Measurements from ENCODE around the gene SLC38A2.
A peak's percentile ranks its signal among the peaks of the same experiment; 100 is the strongest.

Gene SLC38A2

DNA sequence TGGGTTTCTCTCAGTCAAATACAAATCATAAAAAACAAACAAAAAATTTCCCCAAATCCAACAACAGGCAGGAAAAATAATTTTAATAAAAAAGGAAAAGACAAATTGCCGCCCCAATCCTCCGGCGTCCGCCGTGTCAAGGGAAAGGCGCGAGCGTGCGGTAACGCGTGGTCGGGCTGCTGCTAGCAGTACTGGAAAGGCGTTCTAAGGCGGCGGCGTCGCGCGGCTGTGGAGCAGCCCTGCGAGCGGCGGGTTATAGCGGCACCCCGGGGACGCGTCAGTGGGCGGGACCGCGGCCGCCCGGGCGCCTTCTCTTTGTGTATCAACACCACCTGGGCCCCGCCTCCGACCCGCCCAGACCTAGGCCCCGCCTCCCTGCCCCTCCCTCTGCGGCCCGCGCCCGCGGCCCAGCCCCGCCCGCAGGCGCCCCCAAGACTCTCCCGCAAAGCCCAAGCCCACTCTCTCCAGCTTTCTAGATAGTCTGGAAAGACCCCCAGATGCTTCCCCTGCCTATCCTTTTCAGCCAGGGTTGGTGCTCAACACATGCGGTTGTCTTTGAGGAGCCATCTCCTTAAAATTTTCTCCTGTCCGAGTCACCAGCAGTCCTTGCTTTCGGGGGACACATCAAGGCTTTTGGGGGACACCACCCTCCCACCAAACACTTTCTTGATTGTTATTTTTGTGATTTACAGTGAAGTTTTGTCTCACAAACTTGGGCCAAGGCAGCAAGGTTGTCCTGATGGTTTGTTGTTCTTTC, at the start of gene SLC38A2:
TSS of gene SLC38A2 (minus strand) at position 230 of the 757 bp plus-strand sequence. CDS start 1,480 bp downstream, outside the sequence.
- H3K27me3 Mint-ChIP-seq: peaks cover 12% of the 10 kb centered on the region
- CTCF ChIA-PET: no interaction called here

DNA sequence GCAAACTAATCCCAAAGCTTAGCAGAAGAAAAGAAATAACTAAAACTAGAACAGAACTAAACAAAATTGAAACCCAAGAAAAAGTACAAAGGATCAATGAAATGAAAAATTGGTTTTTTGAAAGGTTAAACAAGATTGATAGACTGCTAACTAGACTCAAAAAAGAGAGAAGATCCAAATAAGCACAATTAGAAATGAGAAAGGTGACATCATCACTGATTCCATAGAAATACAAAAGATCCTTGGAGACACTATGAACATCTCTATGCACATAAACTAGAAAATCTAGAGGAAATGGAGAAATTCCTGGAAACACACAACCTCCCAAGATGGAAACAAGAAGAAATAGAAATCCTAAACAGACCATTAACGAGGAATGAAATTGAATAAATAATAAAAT, 47.1 kb upstream of the SLC38A2 start:
- H3K36me3 Mint-ChIP-seq: peaks cover 12% of the 10 kb centered on the region
- H3K4me1 Mint-ChIP-seq: no peaks in the 10 kb centered on the region
- H3K4me3 Mint-ChIP-seq: no peak overlapping the region
- DNase-seq: no peak
- peaks cover 23% of the 10 kb centered on the region for H3K9me3 Mint-ChIP-seq
- CTCF ChIA-PET: interaction anchor here (0.6 kb wide), 1 partner anchor 220 kb away, joined by 3 read pairs; no protein-coding TSS in a partner anchor
- H3K27ac Mint-ChIP-seq: no peak overlapping the region
- peaks cover 8% of the 10 kb centered on the region for H3K27me3 Mint-ChIP-seq

More for the DNA sequence above, at the start of gene SLC38A2:
- H3K36me3 Mint-ChIP-seq: peaks cover 50% of the 10 kb centered on the region
- H3K4me1 Mint-ChIP-seq: peaks cover 50% of the 10 kb centered on the region
- peak within 1 kb of the TSS; percentile 99 for H3K27ac Mint-ChIP-seq
- peak; percentile 97 for DNase-seq
- H3K9me3 Mint-ChIP-seq: no peaks in the 10 kb centered on the region
- peak within 1 kb of the TSS; percentile 98 for H3K4me3 Mint-ChIP-seq

DNA sequence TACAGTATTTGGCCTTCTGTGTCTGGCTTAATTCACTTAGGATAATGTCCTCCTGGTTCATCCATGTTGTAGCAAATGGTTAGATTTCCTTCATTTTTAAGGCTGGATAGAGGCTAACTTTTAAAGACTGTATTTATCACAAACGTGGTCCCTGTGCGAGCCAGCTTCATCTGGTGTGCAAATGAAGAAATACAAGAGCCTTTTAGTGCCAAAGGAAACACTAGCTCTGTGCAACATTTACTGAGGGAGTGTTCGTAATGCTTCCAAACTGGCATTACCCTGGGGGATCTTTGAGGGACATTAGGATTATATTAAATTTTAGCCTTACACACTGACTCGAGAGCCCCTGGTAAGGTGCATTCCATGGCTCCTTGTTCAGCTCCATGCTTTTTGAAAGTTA, 43.0 kb upstream of the SLC38A2 start:
- DNase-seq: no peak
- H3K9me3 Mint-ChIP-seq: peaks cover 9% of the 10 kb centered on the region
- no peaks in the 10 kb centered on the region for H3K4me1 Mint-ChIP-seq
- peaks cover 10% of the 10 kb centered on the region for H3K36me3 Mint-ChIP-seq
- CTCF ChIA-PET: no interaction called here
- H3K4me3 Mint-ChIP-seq: no peak overlapping the region
- peaks cover 8% of the 10 kb centered on the region for H3K27me3 Mint-ChIP-seq
- H3K27ac Mint-ChIP-seq: no peak overlapping the region

DNA sequence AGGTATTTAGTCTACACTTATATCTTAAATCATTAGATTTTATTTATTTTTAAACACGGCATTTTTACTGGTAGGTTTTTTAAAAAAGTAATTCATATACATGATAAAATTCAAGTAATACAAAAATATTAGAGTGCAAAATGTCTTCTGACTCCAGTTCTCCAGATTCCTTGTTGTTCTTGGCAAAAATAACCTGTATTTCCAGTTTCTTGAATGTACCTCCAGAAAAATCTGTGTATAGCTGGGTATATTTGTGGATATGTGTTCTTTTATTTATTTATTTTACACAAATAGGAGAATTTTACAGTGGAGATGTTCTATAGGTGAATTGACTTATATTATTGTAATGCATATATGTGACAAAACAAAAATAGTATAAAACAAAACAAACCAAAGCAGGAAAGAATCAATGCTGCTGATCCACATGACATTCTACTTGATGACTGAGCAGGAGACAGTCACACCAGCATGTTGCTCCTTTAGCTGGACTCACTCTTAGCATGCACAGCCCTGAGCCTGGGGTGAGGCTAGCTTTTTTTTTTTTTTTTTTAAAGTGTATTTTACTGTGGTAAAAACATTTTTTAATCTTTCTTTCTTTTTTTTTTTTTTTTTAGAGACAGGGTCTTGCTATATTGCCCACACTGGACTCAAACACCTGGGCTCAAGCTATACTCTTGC, 42.2 kb upstream of the SLC38A2 start:
- no peak for DNase-seq
- CTCF ChIA-PET: no interaction called here
- no peak overlapping the region for H3K4me3 Mint-ChIP-seq
- H3K36me3 Mint-ChIP-seq: peaks cover 10% of the 10 kb centered on the region
- H3K4me1 Mint-ChIP-seq: no peaks in the 10 kb centered on the region
- H3K27ac Mint-ChIP-seq: no peak overlapping the region
- peaks cover 5% of the 10 kb centered on the region for H3K9me3 Mint-ChIP-seq
- H3K27me3 Mint-ChIP-seq: peaks cover 3% of the 10 kb centered on the region

DNA sequence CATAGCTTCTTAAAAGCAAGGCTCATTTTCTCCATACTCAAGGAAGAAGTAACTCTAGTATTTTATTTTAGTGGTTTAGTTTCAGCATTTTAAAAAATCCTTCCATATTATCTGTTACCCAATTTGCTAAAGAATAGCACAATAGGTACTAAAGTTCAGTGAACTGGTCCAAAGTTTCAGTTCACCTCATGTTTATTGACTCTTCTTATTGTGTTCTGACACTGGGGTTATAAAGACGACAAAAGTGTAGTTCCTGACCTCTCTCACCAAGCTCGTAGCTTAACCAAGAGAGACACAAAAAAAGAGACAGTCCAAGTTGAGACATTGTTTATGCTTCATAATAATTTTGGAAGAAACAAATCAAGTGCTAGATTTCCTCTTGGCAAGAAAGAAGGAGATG, 40.8 kb upstream of the SLC38A2 start:
- Mint-ChIP-seq H3K27ac (no peak overlapping the region), H3K4me1 (no peaks in the 10 kb centered on the region), H3K27me3 (no peaks in the 10 kb centered on the region), H3K9me3 (no peaks in the 10 kb centered on the region), H3K36me3 (peaks cover 6% of the 10 kb centered on the region), H3K4me3 (no peak overlapping the region)
- CTCF ChIA-PET: no interaction called here
- DNase-seq: no peak

DNA sequence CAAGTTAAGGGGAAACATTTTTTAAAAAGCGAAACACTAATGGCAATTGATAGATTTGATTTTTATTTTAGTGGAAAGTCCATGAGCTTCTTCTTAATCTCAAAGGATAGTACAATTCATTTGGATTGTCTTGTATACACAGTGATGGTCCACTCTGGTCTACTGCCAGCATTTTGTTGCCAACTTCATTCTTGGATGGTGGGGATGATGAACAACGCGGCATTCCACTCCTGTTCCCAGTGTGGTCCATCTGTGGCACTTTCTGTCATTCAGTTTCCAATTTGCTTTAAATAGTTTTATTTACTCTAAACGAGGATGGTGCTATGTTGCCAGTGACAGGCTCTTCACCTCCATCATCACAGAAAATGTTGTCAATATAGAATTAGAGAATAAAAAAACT, 40.3 kb upstream of the SLC38A2 start:
- Mint-ChIP-seq H3K27ac (no peak overlapping the region), H3K27me3 (no peaks in the 10 kb centered on the region), H3K9me3 (no peaks in the 10 kb centered on the region), H3K36me3 (peaks cover 4% of the 10 kb centered on the region), H3K4me3 (no peak overlapping the region), H3K4me1 (no peaks in the 10 kb centered on the region)
- CTCF ChIA-PET: no interaction called here
- DNase-seq: no peak

DNA sequence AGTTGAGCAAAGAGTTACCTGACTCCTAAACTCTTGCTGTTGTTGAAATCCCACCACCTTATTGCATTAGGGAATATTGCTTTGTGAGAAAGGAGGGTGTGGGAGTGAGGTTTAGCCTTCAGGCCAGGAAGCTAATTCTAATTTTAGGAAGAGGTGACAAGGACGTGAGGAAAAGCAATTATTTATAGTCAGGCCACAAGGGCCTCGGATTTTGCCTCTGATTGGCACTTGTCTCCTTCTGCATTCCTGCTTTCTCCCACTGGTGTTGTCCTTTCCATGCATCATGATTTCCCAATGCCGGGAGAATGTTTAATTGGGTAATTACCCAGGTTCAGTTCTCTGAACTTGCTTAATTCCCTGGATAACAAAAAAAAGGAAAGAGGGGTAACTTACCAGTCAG, 37.9 kb upstream of the SLC38A2 start:
- CTCF ChIA-PET: no interaction called here
- H3K9me3 Mint-ChIP-seq: no peaks in the 10 kb centered on the region
- no peak overlapping the region for H3K4me3 Mint-ChIP-seq

DNA sequence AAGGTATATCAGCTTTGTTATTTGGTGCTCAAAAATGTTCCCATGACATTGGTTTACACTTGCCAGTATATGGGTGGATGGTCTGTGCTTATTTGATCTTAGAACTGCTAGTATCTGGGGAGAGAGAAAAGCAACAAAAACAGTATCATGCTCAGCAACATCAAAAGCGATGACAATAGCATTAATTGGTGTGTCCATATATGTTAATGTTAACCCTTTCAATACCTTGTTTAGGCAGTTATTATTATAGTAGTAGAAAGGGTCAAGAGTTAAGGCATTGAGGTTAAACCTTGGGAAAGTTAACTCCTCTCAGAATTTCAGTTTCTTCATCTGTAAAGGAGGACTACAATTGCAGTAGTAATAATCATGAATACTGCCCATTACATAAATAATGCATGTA, 37.4 kb upstream of the SLC38A2 start:
- no peaks in the 10 kb centered on the region for H3K27me3 Mint-ChIP-seq
- H3K9me3 Mint-ChIP-seq: no peaks in the 10 kb centered on the region
- H3K36me3 Mint-ChIP-seq: peaks cover 6% of the 10 kb centered on the region
- H3K4me1 Mint-ChIP-seq: peaks cover 11% of the 10 kb centered on the region
- H3K4me3 Mint-ChIP-seq: no peak overlapping the region
- no peak for DNase-seq
- H3K27ac Mint-ChIP-seq: no peak overlapping the region
- CTCF ChIA-PET: no interaction called here

More for the DNA sequence above, 37.9 kb upstream of the SLC38A2 start:
- peaks cover 9% of the 10 kb centered on the region for H3K4me1 Mint-ChIP-seq
- H3K27me3 Mint-ChIP-seq: no peaks in the 10 kb centered on the region
- peaks cover 5% of the 10 kb centered on the region for H3K36me3 Mint-ChIP-seq
- no peak overlapping the region for H3K27ac Mint-ChIP-seq
- no peak for DNase-seq

DNA sequence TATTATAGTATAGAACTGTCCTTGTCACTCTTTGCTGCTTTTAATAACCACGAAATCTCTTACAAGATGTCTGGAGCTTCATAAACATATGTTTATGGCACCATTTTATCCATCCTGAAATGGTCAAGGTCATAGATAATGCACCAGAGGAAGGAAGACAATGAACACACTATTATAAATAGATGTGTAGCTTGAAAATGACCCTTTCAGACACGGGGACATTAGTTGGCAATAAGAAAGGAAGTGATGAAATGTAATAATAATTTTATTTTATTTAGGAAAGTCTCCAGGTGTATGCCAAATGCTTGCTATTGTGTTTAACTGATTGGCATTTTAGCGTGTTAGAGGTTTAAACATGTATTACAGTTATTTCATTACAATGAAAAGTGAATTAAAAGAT, 36.8 kb upstream of the SLC38A2 start:
- no peak overlapping the region for H3K4me3 Mint-ChIP-seq
- CTCF ChIA-PET: no interaction called here
- DNase-seq: no peak
- H3K27me3 Mint-ChIP-seq: no peaks in the 10 kb centered on the region
- peaks cover 16% of the 10 kb centered on the region for H3K4me1 Mint-ChIP-seq
- H3K9me3 Mint-ChIP-seq: no peaks in the 10 kb centered on the region
- no peak overlapping the region for H3K27ac Mint-ChIP-seq
- H3K36me3 Mint-ChIP-seq: peaks cover 6% of the 10 kb centered on the region

DNA sequence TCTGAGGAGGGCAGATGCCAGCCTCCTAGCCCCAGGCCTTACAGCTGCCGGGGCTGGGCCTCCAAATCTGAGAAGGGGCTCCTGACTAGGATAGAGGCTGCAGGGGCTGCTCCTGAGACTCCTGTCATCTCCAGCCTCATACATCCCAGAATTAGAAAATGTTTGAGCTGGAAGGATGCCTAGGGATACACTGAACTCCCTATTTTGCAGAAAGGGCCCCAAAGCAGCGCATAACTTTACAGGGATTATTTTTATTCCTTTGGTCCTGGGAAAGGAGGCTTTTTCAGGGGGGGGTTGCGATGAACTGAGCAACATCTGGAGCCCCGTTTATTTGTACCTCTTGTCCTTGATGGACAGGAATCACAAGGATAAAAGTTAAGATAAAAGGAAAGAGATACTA, 35.9 kb upstream of the SLC38A2 start:
- no peak overlapping the region for H3K4me3 Mint-ChIP-seq
- H3K27ac Mint-ChIP-seq: no peak overlapping the region
- H3K4me1 Mint-ChIP-seq: peaks cover 25% of the 10 kb centered on the region
- DNase-seq: no peak
- no peaks in the 10 kb centered on the region for H3K9me3 Mint-ChIP-seq
- peaks cover 6% of the 10 kb centered on the region for H3K36me3 Mint-ChIP-seq
- CTCF ChIA-PET: no interaction called here
- no peaks in the 10 kb centered on the region for H3K27me3 Mint-ChIP-seq

DNA sequence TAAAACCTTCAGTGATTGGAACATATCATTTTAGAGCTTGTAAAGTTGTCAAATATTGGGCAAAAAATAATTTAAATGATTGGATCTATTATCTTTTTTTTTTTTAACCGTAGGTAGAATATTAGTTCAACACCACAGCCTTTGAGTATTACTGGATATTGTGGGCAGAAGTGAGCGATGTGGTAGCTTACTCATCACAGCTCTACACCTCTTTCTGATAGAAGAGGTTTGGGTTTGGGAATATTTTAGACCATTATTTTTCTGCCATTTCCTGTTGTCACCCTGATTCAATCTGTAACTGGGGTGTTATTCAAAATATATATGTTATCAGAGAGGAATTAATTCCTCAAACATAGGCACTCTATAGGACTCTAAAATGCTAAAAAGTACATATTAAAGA, 34.8 kb upstream of the SLC38A2 start:
- Mint-ChIP-seq H3K9me3 (no peaks in the 10 kb centered on the region), H3K27ac (no peak overlapping the region)

DNA sequence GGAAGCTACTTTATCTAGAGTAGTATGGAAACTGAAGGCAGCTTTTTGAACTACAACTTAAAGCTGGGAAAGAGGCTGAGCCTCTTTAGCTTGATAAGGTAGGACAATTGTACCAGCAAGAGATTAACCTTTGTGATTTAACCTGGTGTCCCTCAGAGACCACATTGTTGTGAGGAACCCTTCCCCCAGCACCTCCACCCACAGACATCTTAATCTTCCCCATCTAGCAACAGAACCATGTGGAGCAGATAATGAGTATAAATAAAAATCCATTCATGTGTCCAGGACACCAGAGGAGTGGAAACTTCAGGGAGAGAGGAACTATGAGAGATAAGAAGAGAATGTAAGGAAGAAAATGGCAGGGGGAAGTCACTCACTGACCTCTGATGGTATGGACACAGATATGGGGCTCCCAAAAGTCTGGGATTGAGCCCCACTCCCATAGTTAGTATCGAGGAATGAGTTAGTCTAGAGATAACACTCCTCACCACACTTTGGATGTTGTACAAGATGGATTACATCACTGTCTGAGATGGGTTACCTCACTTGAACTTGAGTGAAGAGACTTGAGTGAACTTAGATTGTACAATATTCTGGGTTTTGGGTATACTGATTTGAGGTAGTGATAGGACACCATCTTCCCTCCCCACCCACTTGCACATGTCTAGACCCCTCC, 33.9 kb upstream of the SLC38A2 start:
- peaks cover 7% of the 10 kb centered on the region for H3K36me3 Mint-ChIP-seq
- H3K4me1 Mint-ChIP-seq: peaks cover 41% of the 10 kb centered on the region

More for the DNA sequence above, 34.8 kb upstream of the SLC38A2 start:
- Mint-ChIP-seq H3K27me3 (no peaks in the 10 kb centered on the region), H3K4me3 (no peak overlapping the region), H3K4me1 (peaks cover 36% of the 10 kb centered on the region), H3K36me3 (peaks cover 6% of the 10 kb centered on the region)
- CTCF ChIA-PET: no interaction called here
- DNase-seq: no peak

DNA sequence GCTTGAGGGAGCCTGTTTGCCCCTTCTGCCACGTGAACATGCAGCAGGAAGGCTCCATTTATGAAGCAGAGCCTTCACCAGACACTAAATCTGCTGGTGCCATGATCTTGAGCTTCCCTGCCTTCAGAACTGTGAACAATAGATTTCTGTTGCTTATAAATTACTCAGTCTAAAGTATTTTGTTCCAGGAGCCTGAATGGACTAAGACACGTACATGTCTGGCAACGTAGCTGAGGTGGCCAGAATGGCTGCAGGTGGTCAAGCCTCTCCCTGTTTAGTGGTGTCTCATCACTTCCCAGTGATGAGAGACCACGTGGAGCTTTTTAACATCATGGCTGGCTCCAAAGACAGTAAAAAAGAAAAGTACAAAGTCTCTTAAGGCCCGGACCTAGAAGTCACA, 32.2 kb upstream of the SLC38A2 start:
- no peak for DNase-seq
- H3K4me3 Mint-ChIP-seq: no peak overlapping the region
- H3K27me3 Mint-ChIP-seq: no peaks in the 10 kb centered on the region
- CTCF ChIA-PET: no interaction called here
- peaks cover 57% of the 10 kb centered on the region for H3K4me1 Mint-ChIP-seq
- peaks cover 13% of the 10 kb centered on the region for H3K36me3 Mint-ChIP-seq
- no peak overlapping the region for H3K27ac Mint-ChIP-seq
- peaks cover 7% of the 10 kb centered on the region for H3K9me3 Mint-ChIP-seq

More for the DNA sequence above, 33.9 kb upstream of the SLC38A2 start:
- Mint-ChIP-seq H3K4me3 (no peak overlapping the region), H3K27me3 (no peaks in the 10 kb centered on the region), H3K27ac (no peak overlapping the region), H3K9me3 (no peaks in the 10 kb centered on the region)
- no peak for DNase-seq
- CTCF ChIA-PET: no interaction called here

DNA sequence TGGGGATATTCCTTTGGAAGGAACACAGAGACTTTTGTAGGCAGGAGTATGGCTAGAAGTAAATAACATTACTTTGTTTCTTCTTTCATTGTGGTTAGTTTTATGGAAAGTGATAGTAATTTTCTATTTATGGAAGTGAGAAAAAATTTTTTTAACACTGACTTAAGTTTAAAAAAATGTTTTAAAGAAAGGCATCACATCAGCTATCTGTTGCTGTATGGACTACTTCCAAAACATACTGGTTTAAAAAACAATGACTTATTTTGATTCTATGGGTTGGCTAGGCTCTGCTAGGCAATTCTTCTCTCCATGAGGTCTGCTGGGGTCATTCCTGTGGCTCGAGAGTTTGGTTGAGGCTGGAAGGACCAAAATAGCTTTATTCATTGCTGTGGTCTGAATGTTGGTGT, 31.7 kb upstream of the SLC38A2 start:
- Mint-ChIP-seq H3K9me3 (peaks cover 12% of the 10 kb centered on the region), H3K4me1 (peaks cover 62% of the 10 kb centered on the region), H3K27me3 (no peaks in the 10 kb centered on the region), H3K36me3 (peaks cover 18% of the 10 kb centered on the region), H3K27ac (no peak overlapping the region), H3K4me3 (no peak overlapping the region)
- CTCF ChIA-PET: interaction anchor here (0.6 to 0.7 kb wide), 2 partner anchors 24 to 262 kb away, joined by 3 read pairs; no protein-coding TSS in a partner anchor
- DNase-seq: no peak

Measured in activated naive CD4-positive, alpha-beta T cell treated with anti-CD3 and anti-CD28 coated beads, Interleukin-2, amount 10 ng/mL, durations not matched to agents 7 days and 5 days (primary cell).